HG03066 (cell line): ENCODE data around the gene HSF5.
A peak's percentile ranks its signal among the peaks of the same experiment; 100 is the strongest.
"Not testable (repeated sequence)": the region's sequence is repeated elsewhere in the genome, so short reads cannot be mapped to it uniquely, and the experiment has no call there.

Experiments used
- ATAC-seq: cut with Tn5 transposase; IDR thresholded peaks from one replicate; pipeline ENCODE4 v1.9.1; 2021; ENCODE audit warnings: low read depth; ENCODE audit not compliant: unreplicated experiment

HSF5 gene

GRCh38 chr17:58516644-58517377, 28.6 kb upstream of the HSF5 start:
- no peak for ATAC-seq

GRCh38 chr17:58515286-58515685, 27.1 kb upstream of the HSF5 start:
- no peak for ATAC-seq

DNA sequence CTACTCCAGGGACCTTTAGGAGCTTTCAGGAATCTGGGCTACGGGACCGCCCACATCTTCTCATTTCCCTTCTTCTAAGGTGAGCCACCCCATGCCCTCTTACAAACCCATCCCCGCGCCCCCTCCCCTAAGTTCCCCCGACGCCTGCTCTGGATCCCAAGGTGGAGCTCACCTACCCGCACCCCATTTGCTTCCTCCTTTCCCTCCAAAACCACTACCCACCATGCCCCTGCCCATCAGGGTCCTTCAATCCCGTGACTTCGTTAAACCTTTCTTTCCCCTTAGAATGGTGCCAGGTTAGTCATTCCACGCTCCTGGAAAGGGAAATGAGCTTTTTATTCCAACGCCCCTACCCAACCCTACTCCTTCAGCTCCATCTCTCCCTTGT, 26.6 kb upstream of the HSF5 start:
- ATAC-seq: no peak

- no peak for ATAC-seq
Observed at GRCh38 chr17:58513965-58514769, 26.0 kb upstream of the HSF5 start, which contains the start of gene MTMR4. MTMR4 (minus strand) TSS chr17:58514638; CDS start chr17:58514407, 231 bp downstream.

- ATAC-seq: no peak
Observed at GRCh38 chr17:58513267-58513964, 25.2 kb upstream of the HSF5 start.

- ATAC-seq: no peak
Observed at GRCh38 chr17:58510075-58510474, 21.9 kb upstream of the HSF5 start.

DNA sequence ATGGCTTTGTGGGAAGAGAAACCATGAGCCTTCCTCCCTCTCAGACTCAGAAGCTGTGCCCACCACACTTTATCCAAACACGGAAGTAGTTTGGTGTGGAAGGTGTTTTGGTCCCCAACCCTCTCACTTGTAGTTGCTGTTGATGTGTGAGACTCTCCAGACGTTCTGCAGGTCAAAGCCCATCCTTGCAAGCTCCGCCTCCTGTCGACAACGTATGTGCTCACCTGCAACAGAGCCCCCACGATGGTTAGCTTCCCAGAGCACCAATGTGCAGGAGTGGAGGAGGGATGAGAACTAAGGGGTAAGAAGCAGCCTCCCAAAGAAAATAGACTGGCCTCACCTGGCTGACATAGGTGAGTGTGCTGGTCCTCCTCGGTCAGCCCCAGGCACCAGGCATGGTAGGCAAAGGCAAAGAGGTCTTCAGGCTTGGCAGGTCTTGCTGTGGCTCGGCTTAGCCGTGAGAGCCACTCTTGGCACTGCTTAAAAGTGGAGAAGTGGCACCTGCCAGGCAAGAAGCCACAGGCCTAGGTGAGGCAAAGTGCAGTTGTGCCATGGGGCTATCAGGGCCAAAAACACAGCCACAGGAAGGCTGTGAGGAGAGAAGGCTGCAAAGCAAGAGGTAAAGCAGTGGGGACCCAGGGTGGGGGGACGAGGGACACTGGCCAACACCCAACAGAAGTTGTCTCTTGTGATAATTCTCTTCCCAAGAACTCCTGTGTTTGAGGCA, 20.3 kb upstream of the HSF5 start:
- ATAC-seq: no peak

DNA sequence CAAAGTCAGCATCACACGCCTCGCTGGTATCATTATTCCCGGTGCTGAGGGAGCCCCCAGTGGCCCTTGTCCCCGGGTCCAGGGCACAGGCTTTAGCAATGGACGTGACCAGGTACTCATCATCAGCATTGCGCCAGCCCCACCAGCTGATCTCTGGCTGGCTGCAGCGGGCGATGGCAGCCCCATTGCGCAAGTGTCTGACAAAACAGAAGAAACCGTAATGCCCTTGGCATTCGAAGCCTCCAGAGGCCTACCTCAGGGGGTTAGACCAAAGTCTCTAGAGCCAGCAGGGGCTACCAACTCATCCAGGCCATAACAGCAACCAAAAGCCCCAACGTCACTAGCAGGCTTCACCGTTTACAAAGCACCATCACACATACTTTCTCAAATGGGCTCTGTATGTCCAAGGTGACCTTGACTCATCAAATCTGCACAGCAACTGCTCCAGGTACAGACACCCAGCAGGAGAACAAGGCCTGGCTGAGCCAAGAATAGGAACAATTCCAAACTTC, 19.0 kb upstream of the HSF5 start:
- ATAC-seq: no peak

- no peak for ATAC-seq
Observed at GRCh38 chr17:58506354-58507080, 18.3 kb upstream of the HSF5 start.

DNA sequence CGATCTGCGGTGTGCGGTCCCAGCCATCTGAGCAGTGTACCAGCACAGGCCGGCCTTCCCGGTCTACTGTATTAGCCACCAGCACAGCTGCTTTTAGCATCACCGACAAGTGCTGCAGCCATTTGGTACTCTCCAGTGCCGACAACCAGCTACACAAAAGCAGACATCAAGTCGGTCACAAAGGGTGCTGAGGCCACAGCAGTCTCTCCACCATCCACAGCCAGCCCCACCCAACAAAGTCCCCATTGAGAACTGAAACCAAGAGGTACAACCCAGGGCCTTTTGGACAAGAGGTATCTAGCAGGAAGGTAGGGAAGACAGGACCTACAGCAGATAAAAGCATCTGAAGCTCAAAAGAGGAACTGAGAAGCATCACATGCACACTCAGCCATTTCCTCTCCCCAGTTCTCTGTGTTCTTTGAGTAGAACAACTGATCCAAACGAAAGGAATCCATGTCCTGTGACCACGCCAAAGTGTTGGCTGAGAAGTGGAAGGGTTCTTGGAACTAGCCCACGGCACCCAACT, 16.7 kb upstream of the HSF5 start:
- peak; percentile 98 for ATAC-seq

DNA sequence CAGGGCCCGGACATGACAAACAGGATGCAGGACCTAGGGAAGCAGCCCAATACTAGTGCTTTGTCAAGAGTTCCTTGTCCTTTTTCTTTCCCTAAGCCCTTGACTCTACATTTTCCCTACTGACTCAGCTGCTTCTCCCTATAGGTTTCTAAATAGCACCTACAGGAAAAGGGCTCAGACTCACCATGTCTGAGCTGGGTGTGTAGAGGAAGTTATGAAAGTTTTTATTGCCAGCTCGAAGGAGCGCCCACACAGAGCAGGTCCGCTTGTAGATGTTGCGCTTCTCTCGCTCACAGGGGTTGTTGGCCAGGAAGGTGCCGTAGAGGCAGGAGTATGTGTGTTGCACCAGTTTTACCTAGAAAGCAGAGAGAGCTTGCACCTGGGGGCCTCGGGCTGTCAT, 15.7 kb upstream of the HSF5 start:
- no peak for ATAC-seq

GRCh38 chr17:58503134-58503533, 14.9 kb upstream of the HSF5 start:
- not testable (repeated sequence) for ATAC-seq

- no peak for ATAC-seq
Observed at GRCh38 chr17:58501451-58501850, 13.2 kb upstream of the HSF5 start.

DNA sequence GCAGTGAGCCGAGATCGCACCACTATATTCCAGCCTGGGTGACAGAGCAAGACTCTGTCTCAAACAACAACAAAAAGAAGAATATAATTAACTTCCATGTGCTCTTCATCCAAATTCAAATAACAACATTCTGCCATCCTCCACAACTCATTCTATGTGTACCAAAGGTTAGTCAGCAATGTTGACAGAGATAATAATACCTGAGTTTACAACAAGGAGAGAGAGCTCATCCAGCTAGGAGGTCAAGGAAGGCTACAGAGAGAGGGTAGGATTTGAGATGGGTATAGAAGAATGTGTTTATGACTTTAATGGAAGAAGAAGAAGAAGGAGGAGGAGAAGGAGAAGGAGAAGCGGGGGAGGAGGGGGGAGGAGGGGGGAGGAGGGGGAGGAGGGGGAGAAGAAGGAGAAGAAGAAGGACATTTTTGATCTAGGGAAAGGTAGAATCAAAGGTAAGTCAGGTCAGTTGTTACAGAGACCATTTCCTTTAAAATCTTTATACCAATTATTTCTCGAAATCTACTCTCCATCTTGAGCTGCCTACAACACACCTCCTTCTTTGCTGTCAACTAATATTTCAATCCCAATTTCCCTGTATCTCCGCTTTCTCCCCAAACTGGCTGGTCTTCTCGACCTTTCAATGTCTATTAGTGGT, 10.1 kb upstream of the HSF5 start:
- ATAC-seq: no peak

GRCh38 chr17:58493506-58493905, 5.3 kb upstream of the HSF5 start:
- no peak for ATAC-seq

- no peak for ATAC-seq
Observed at GRCh38 chr17:58492238-58493121, 4.3 kb upstream of the HSF5 start.

DNA sequence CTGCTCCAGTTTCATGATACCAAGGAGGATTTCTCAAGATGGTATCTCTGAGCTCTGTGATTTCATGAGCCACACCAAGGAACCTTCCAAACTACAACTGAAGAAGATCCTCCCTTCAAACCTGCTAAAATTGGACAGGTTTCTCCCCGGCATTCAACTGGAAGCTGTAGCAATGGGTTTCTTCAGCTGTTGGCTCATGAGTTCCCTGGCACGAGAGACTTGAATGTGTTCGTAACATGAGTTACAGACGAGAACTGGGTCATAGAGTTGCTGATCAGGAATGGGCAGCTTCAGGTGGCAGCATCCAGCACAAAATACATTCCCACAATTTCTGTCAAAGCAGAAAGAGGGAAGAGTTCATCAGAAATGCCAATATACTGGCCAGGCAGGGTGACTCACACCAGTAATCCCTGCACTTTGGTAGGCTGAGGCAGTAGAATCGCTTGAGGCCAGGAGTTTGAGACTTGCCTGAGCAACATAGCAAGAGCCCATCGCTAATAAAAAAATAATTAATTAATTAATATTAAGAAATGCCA, 3.4 kb upstream of the HSF5 start:
- ATAC-seq: no peak

- no peak for ATAC-seq
Observed at GRCh38 chr17:58488428-58488890, 251 bp upstream of the HSF5 start.
